HepG2 (cell line): ENCODE data around the gene CAMTA1. TPM values are rescaled to one million over a fixed set of nuclear protein-coding genes. Genes with fewer than 3 reads are reported as not detected.

ENCODE experiments used
- ATAC-seq: fragments of 200-7000 bp; cut with Tn5 transposase; 3 replicates; pipeline ENCODE4 v1.9.1; 2020; ENCODE audit warnings: mild to moderate bottlenecking, moderate library complexity
- BruUV-seq: library from RNA; stranded (reverse); fragments of 400-500 nt; replicated peaks from 2 replicates; lab custom pipeline; 2021; lab: Mats Ljungman, UMichigan
- CTCF ChIA-PET: fragments of 300-600 bp; formaldehyde crosslinking; extraction: SDS; loops from one replicate; lab custom pipeline; 2021; ENCODE audit warnings: low total read pairs, inconsistent platforms, low intra/inter-chr PET ratio; lab: Yijun Ruan, JAX
- POLR2A ChIA-PET: fragments of 350-600 bp; sonication (Branson Sonifier 250); formaldehyde crosslinking; loops from one replicate; lab custom pipeline; 2020; ENCODE audit warnings: antibody characterized with exemption, inconsistent platforms; lab: Yijun Ruan, JAX
- DNase-seq: peaks from one replicate; pipeline ENCODE4 v3.0.0-alpha.2; 2015; ENCODE audit warnings: low spot score
- FAIRE-seq: peaks from 3 replicates; lab custom pipeline; 2011; peaks lifted over from hg19 to GRCh38; lab: Jason Lieb, UNC
- H2AFZ ChIP-seq: one replicate; pipeline ENCODE4 v1.6.1; 2011; ENCODE audit warnings: low read length, inconsistent platforms
- H3K27ac ChIP-seq: fragments of 300-600 bp; 3 replicates; pipeline ENCODE4 v1.8.0; 2011; ENCODE audit warnings: mixed run types, mild to moderate bottlenecking, mixed read lengths, low read length, inconsistent platforms; ENCODE audit not compliant: insufficient read depth; ENCODE audit errors: extremely low read length
- H3K27me3 ChIP-seq, 2 experiments: fragments of 200-600 bp in 1 of 2; 2 replicates in 1 of 2; 3 replicates in 1 of 2; pipeline versions ENCODE4 v1.6.0 to v1.8.0; 2011; ENCODE audit warnings: low read length in 2 of 2, mild to moderate bottlenecking in 2 of 2, moderate library complexity in 2 of 2, inconsistent platforms in 1 of 2; ENCODE audit not compliant: insufficient read depth in 2 of 2, control insufficient read depth in 1 of 2
- H3K36me3 ChIP-seq, 2 experiments: fragments of 200-600 bp in 1 of 2; replicated peaks in 1 of 2; 2 replicates in 1 of 2; 3 replicates in 1 of 2; pipeline versions ENCODE4 v1.5.1 to v1.8.0; 2011; ENCODE audit warnings: low read length in 2 of 2, inconsistent platforms in 1 of 2; ENCODE audit not compliant: insufficient read depth in 2 of 2, control insufficient read depth in 1 of 2
- H3K4me1 ChIP-seq: 2 replicates; pipeline ENCODE4 v1.5.1; 2012; ENCODE audit warnings: low read length, inconsistent platforms; ENCODE audit not compliant: insufficient read depth
- H3K4me2 ChIP-seq: 2 replicates; pipeline ENCODE4 v1.6.0; 2011; ENCODE audit warnings: low read depth, low read length, inconsistent platforms
- H3K4me3 ChIP-seq, 3 experiments: fragments of 200-600 bp in 1 of 3; sonication (generic), shearing (Covaris generic) in 1 of 3; replicated peaks in 1 of 3; 2 replicates each; pipeline ENCODE4 v1.5.1; 2011 to 2016; ENCODE audit warnings: low read length in 3 of 3, inconsistent platforms in 2 of 3, low read depth in 2 of 3, mild to moderate bottlenecking in 2 of 3, control low read depth in 1 of 3, mixed read lengths in 1 of 3; ENCODE audit not compliant: insufficient read depth in 1 of 3
- H3K79me2 ChIP-seq: one replicate; pipeline ENCODE4 v1.6.1; 2011; ENCODE audit warnings: low read length, inconsistent platforms; ENCODE audit not compliant: insufficient read depth
- H3K9ac ChIP-seq: 2 replicates; pipeline ENCODE4 v1.6.0; 2011; ENCODE audit warnings: mild to moderate bottlenecking, low read depth, low read length, inconsistent platforms; ENCODE audit not compliant: insufficient read depth
- H3K9me3 ChIP-seq: 2 replicates; pipeline ENCODE4 v1.5.1; 2012; ENCODE audit warnings: mild to moderate bottlenecking, low read length
- H4K20me1 ChIP-seq: 2 replicates; pipeline ENCODE4 v1.6.0; 2011; ENCODE audit warnings: inconsistent platforms, mild to moderate bottlenecking, low read length, moderate library complexity; ENCODE audit not compliant: insufficient read depth
- ATAD3A ChIP-seq: sonication (generic); formaldehyde crosslinking; IDR thresholded peaks from 2 replicates; pipeline ENCODE4 v1.4.0; 2020; ENCODE audit warnings: missing genetic modification reagents
- CBX1 ChIP-seq: IDR thresholded peaks from one replicate; pipeline ENCODE4 v1.6.1; 2016; ENCODE audit warnings: antibody characterized with exemption, low read depth
- DBP ChIP-seq: sonication (generic); formaldehyde crosslinking; IDR thresholded peaks from 2 replicates; pipeline ENCODE4 v1.4.0; 2020; ENCODE audit warnings: missing genetic modification reagents; ENCODE audit errors: not compliant biosample characterization
- DNMT3B ChIP-seq: conservative IDR thresholded peaks from 2 replicates; pipeline ENCODE4 v1.6.1; 2016; ENCODE audit warnings: missing biosample characterization, control low read depth
- HMGXB4 ChIP-seq, 2 experiments: sonication (generic) in 1 of 2; formaldehyde crosslinking in 1 of 2; IDR thresholded peaks; 2 replicates each; pipeline versions ENCODE4 v1.4.0 to v1.6.1; 2018 to 2020; ENCODE audit warnings: missing genetic modification reagents in 2 of 2, borderline replicate concordance in 1 of 2, low read depth in 1 of 2, mild to moderate bottlenecking in 1 of 2, missing biosample characterization in 1 of 2
- MAFF ChIP-seq: IDR thresholded peaks from 2 replicates; pipeline ENCODE4 v1.6.1; 2011; ENCODE audit warnings: low read depth, low read length, improper control_type of control experiment
- MATR3 ChIP-seq: sonication (generic); formaldehyde crosslinking; IDR thresholded peaks from 2 replicates; pipeline ENCODE4 v1.4.0; 2020; ENCODE audit warnings: missing genetic modification reagents
- SALL1 ChIP-seq: sonication (generic); formaldehyde crosslinking; IDR thresholded peaks from 2 replicates; pipeline ENCODE4 v1.8.0; 2022; ENCODE audit warnings: mild to moderate bottlenecking, missing genetic modification reagents
- SRSF1 ChIP-seq: fragments of 200-400 bp; formaldehyde crosslinking; optimal IDR thresholded peaks from 2 replicates; pipeline ENCODE3; 2017; ENCODE audit warnings: mild to moderate bottlenecking, low read depth, low read length, moderate library complexity
- TEAD2 ChIP-seq: sonication (generic); formaldehyde crosslinking; IDR thresholded peaks from 2 replicates; pipeline ENCODE4 v1.9.0; 2021; ENCODE audit warnings: missing genetic modification reagents
- YEATS4 ChIP-seq: sonication (generic); formaldehyde crosslinking; IDR thresholded peaks from 2 replicates; pipeline ENCODE4 v1.4.0; 2020; ENCODE audit warnings: missing genetic modification reagents, borderline replicate concordance
- ZNF431 ChIP-seq: sonication (generic); formaldehyde crosslinking; IDR thresholded peaks from 2 replicates; pipeline ENCODE4 v1.9.0; 2022; ENCODE audit warnings: missing genetic modification reagents, low read depth, mild to moderate bottlenecking, borderline replicate concordance
- ZNF432 ChIP-seq: sonication (generic); formaldehyde crosslinking; IDR thresholded peaks from 2 replicates; pipeline ENCODE4 v1.5.0; 2020; ENCODE audit warnings: missing genetic modification reagents, mild to moderate bottlenecking, borderline replicate concordance
- ZNF552 ChIP-seq: sonication (generic); formaldehyde crosslinking; IDR thresholded peaks from 2 replicates; pipeline ENCODE4 v1.9.0; 2022; ENCODE audit warnings: missing genetic modification reagents, mild to moderate bottlenecking, borderline replicate concordance
- ZNF564 ChIP-seq: sonication (generic); formaldehyde crosslinking; IDR thresholded peaks from 2 replicates; pipeline ENCODE4 v1.8.1; 2023; ENCODE audit warnings: mild to moderate bottlenecking, missing genetic modification reagents
- ZNF567 ChIP-seq: sonication (generic); formaldehyde crosslinking; IDR thresholded peaks from 2 replicates; pipeline ENCODE4 v1.8.1; 2023; ENCODE audit warnings: mild to moderate bottlenecking, missing genetic modification reagents, borderline replicate concordance
- WGBS: methylation state at CpG from one replicate; pipeline ENCODE4 v1.1.6; 2017; ENCODE audit warnings: low lambda C conversion rate; 5-methylcytosine and 5-hydroxymethylcytosine counted together
- in situ Hi-C: cut with HindIII; loops from 2 replicates; pipeline ENCODE4 v1.10.0; 2017; ENCODE audit warnings: low pct_unique_long_range_greater_than_20kb; ENCODE audit not compliant: extremely low pct_ligation_motif_present
- intact Hi-C: fragments of 100-400 bp; cut with micrococcal nuclease; formaldehyde crosslinking; loops from one replicate; pipeline ENCODE4 v1.10.0; 2022; ENCODE audit not compliant: unreplicated experiment
- polyA plus RNA-seq, 8 experiments: library from polyadenylated mRNA; depleted of rRNA in 3 of 8; stranded (reverse) in 7 of 8; unstranded in 1 of 8; fragments of >200 nt; fragmentation: Illumina TruSeq in 4 of 8; extraction: Trizol in 4 of 8; gene quantifications; 2 replicates each; pipeline versions ENCODE4 v1.2.1 to v1.2.3, GENCODE V29; 2011 to 2016; ENCODE audit warnings: low read depth in 4 of 8, missing spikeins in 1 of 8, mixed read lengths in 1 of 8; ENCODE audit not compliant: insufficient read depth in 1 of 8
- total RNA-seq, 5 experiments: library from RNA; depleted of rRNA; stranded (reverse); fragments of >200 nt; fragmentation: Illumina TruSeq; extraction: Trizol; gene quantifications; 2 replicates each; pipeline ENCODE4 v1.2.3, GENCODE V29; 2016; ENCODE audit warnings: low read depth in 1 of 5
- TF ChIP-seq, protein P1 (sequence below): sonication (generic); formaldehyde crosslinking; IDR thresholded peaks from 2 replicates; pipeline ENCODE4 v1.8.0; 2022; ENCODE audit warnings: mild to moderate bottlenecking, missing genetic modification reagents, borderline replicate concordance

The CAMTA1 gene
- total and polyA plus RNA-seq, 2 of the 13 experiments (the other 11 are each of a cell fraction or from before 2014, with no cell fraction given), result 25.0 to 36.4 TPM

DNA sequence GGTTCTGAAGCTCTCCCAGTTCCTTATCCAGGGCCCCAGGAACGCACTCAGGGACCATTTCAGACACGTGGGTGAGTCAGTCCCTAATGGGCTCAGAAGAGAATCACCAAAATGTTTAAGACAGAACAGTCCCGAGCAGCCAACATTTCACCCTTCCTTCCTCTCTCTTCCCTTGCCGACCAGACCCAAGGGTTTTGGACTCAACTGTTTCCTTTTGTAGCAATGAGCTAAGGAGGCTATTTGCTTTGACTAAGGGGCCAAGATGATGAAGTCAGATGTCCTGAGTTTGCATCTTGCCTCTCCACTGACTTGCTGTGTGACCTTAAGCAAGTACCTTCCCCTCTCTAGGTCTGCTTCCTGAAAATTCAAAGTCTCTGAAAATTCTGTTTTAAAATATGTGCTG, 513.5 kb downstream of the CAMTA1 start:
- Histone ChIP-seq H3K79me2 (no peaks in the 10 kb centered on the region), H3K27me3 (peaks cover 0 to 27% of the 10 kb centered on the region in 2 experiments; a peak in 2 of 5 replicates), H3K27ac (no peak overlapping the region), H3K9me3 (peaks cover 8% of the 10 kb centered on the region; the same call in 1 of the 2 replicates), H2AFZ (no peak overlapping the region), H4K20me1 (no peaks in the 10 kb centered on the region), H3K4me2 (no peak overlapping the region), H3K4me1 (peaks cover 10% of the 10 kb centered on the region), H3K4me3 (no peak overlapping the region), H3K36me3 (no peaks in the 10 kb centered on the region), H3K9ac (no peak overlapping the region)
- no peak for ATAC-seq
- intact Hi-C loops, result no loop called here
- in situ Hi-C loops, result no loop called here
- ChIA-PET CTCF (no interaction called here), POLR2A (no interaction called here)
- 16% methylated on average over 4 of the region's 4 CpGs for WGBS
- BruUV-seq, result no TSS peak
- DNase-seq, result no peak
- TF ChIP-seq, protein P1, sequence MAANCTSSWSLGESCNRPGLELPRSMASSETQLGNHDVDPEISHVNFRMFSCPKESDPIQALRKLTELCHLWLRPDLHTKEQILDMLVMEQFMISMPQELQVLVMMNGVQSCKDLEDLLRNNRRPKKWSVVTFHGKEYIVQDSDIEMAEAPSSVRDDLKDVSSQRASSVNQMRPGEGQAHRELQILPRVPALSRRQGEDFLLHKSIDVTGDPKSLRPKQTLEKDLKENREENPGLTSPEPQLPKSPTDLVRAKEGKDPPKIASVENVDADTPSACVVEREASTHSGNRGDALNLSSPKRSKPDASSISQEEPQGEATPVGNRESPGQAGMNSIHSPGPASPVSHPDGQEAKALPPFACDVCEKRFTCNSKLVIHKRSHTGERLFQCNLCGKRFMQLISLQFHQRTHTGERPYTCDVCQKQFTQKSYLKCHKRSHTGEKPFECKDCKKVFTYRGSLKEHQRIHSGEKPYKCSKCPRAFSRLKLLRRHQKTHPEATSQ (CRISPR knock-in tag), result no peak
- no peak for TF ChIP-seq ZNF431 (CRISPR knock-in tag)
- TF ChIP-seq SALL1 (CRISPR knock-in tag), result no peak
- TF ChIP-seq ZNF567 (CRISPR knock-in tag), result no peak
- no peak for TF ChIP-seq HMGXB4 (CRISPR knock-in tag; IDR thresholded peaks at IDR 0.05; ENCODE audit: borderline replicate concordance in 1 of 2, low read depth in 1 of 2)
- no peak for TF ChIP-seq ZNF564 (CRISPR knock-in tag)
- TF ChIP-seq ZNF432 (CRISPR knock-in tag), result no peak
- no peak for TF ChIP-seq ATAD3A (CRISPR knock-in tag)
- TF ChIP-seq ZNF552 (CRISPR knock-in tag), result no peak
- no peak for TF ChIP-seq MATR3
- no peak for TF ChIP-seq TEAD2 (CRISPR knock-in tag)
- no peak for TF ChIP-seq DNMT3B (CRISPR knock-in tag)
- TF ChIP-seq CBX1, result no peak
- no peak for TF ChIP-seq MAFF
- TF ChIP-seq YEATS4 (CRISPR knock-in tag), result no peak
- TF ChIP-seq DBP (CRISPR knock-in tag), result no peak
- TF ChIP-seq SRSF1, result no peak
- FAIRE-seq, result no peak
